ENCODE measurements around the gene PANK1.

DNA sequence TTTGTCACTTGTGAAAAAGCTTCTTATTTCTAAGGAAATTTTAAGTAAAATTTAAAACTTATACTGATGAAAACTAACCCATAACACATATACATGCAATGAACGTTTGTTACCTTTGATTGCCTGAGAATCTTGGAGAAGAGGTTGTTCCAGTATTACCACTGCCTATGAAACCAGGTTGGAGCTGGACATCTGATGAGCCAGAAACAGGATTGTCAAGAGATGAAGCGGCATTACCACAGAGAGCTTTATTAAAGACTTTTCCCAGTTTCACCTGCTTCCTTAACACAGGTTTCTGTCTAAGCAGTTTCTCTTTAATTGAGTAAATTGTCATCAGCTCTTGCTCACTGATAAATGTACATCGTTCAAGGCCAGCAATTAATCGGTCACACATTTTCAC, 47.4 kb upstream of the PANK1 start:
- TF ChIP-seq, protein P1, sequence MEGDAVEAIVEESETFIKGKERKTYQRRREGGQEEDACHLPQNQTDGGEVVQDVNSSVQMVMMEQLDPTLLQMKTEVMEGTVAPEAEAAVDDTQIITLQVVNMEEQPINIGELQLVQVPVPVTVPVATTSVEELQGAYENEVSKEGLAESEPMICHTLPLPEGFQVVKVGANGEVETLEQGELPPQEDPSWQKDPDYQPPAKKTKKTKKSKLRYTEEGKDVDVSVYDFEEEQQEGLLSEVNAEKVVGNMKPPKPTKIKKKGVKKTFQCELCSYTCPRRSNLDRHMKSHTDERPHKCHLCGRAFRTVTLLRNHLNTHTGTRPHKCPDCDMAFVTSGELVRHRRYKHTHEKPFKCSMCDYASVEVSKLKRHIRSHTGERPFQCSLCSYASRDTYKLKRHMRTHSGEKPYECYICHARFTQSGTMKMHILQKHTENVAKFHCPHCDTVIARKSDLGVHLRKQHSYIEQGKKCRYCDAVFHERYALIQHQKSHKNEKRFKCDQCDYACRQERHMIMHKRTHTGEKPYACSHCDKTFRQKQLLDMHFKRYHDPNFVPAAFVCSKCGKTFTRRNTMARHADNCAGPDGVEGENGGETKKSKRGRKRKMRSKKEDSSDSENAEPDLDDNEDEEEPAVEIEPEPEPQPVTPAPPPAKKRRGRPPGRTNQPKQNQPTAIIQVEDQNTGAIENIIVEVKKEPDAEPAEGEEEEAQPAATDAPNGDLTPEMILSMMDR (IDR thresholded peaks at IDR 0.05; ENCODE audit: low read depth, low read length): no peak
- TF ChIP-seq EZH2phosphoT487 (IDR thresholded peaks at IDR 0.05; ENCODE audit: low read depth): no peak
